ENCODE measurements around the gene TMEM271.
A peak's percentile ranks its signal among the peaks of the same experiment; 100 is the strongest.

Gene TMEM271

GRCh38 chr4:530017-530781 is 45.9 kb downstream of the TMEM271 start:
- Histone ChIP-seq H3K27ac (ENCODE audit: low read depth, low read length) (no peak overlapping the region), H3K27me3 (ENCODE audit: control insufficient read depth, insufficient read depth, low read length) (no peaks in the 10 kb centered on the region), H3K4me1 (ENCODE audit: control insufficient read depth, insufficient read depth, low read length) (peaks cover 5% of the 10 kb centered on the region), H3K9me3 (ENCODE audit: control insufficient read depth, insufficient read depth, low read depth, low read length) (no peaks in the 10 kb centered on the region), H3K9ac (ENCODE audit: low read length) (no peak overlapping the region), H3K36me3 (ENCODE audit: control insufficient read depth, insufficient read depth, low read length) (peaks cover 83% of the 10 kb centered on the region), H3K4me3 (ENCODE audit: low read depth, low read length) (no peak overlapping the region)

- Histone ChIP-seq H3K27me3 (ENCODE audit: control insufficient read depth, insufficient read depth, low read length) (no peaks in the 10 kb centered on the region), H3K36me3 (ENCODE audit: control insufficient read depth, insufficient read depth, low read length) (peaks cover 83% of the 10 kb centered on the region), H3K9ac (ENCODE audit: low read length) (no peak overlapping the region), H3K4me1 (ENCODE audit: control insufficient read depth, insufficient read depth, low read length) (peaks cover 5% of the 10 kb centered on the region), H3K4me3 (ENCODE audit: low read depth, low read length) (no peak overlapping the region), H3K27ac (ENCODE audit: low read depth, low read length) (no peak overlapping the region), H3K9me3 (ENCODE audit: control insufficient read depth, insufficient read depth, low read depth, low read length) (no peaks in the 10 kb centered on the region)
These were observed 46.5 kb downstream of the TMEM271 start for GRCh38 chr4:529563-529962.

- Histone ChIP-seq H3K27ac (ENCODE audit: low read depth, low read length) (no peak overlapping the region), H3K27me3 (ENCODE audit: control insufficient read depth, insufficient read depth, low read length) (no peaks in the 10 kb centered on the region), H3K36me3 (ENCODE audit: control insufficient read depth, insufficient read depth, low read length) (peaks cover 83% of the 10 kb centered on the region), H3K4me3 (ENCODE audit: low read depth, low read length) (no peak overlapping the region), H3K9ac (ENCODE audit: low read length) (no peak overlapping the region), H3K9me3 (ENCODE audit: control insufficient read depth, insufficient read depth, low read depth, low read length) (no peaks in the 10 kb centered on the region), H3K4me1 (ENCODE audit: control insufficient read depth, insufficient read depth, low read length) (peaks cover 5% of the 10 kb centered on the region)
These were observed 47.3 kb downstream of the TMEM271 start for GRCh38 chr4:528835-529234.

GRCh38 chr4:528296-528695 is 47.8 kb downstream of the TMEM271 start:
- H3K4me1 ChIP-seq (ENCODE audit: control insufficient read depth, insufficient read depth, low read length): peaks cover 5% of the 10 kb centered on the region
- H3K4me3 ChIP-seq (ENCODE audit: low read depth, low read length): no peak overlapping the region
- H3K9me3 ChIP-seq (ENCODE audit: control insufficient read depth, insufficient read depth, low read depth, low read length): no peaks in the 10 kb centered on the region
- peaks cover 83% of the 10 kb centered on the region for H3K36me3 ChIP-seq (ENCODE audit: control insufficient read depth, insufficient read depth, low read length)
- H3K27me3 ChIP-seq (ENCODE audit: control insufficient read depth, insufficient read depth, low read length): no peaks in the 10 kb centered on the region
- no peak overlapping the region for H3K27ac ChIP-seq (ENCODE audit: low read depth, low read length)
- no peak overlapping the region for H3K9ac ChIP-seq (ENCODE audit: low read length)

- no peak overlapping the region for H3K9ac ChIP-seq (ENCODE audit: low read length)
- H3K27me3 ChIP-seq (ENCODE audit: control insufficient read depth, insufficient read depth, low read length): no peaks in the 10 kb centered on the region
- no peak overlapping the region for H3K4me3 ChIP-seq (ENCODE audit: low read depth, low read length)
- no peaks in the 10 kb centered on the region for H3K9me3 ChIP-seq (ENCODE audit: control insufficient read depth, insufficient read depth, low read depth, low read length)
- H3K36me3 ChIP-seq (ENCODE audit: control insufficient read depth, insufficient read depth, low read length): peaks cover 84% of the 10 kb centered on the region
- peaks cover 5% of the 10 kb centered on the region for H3K4me1 ChIP-seq (ENCODE audit: control insufficient read depth, insufficient read depth, low read length)
- H3K27ac ChIP-seq (ENCODE audit: low read depth, low read length): no peak overlapping the region
These were observed 49.1 kb downstream of the TMEM271 start for GRCh38 chr4:526971-527460.

GRCh38 chr4:526189-526909 is 49.7 kb downstream of the TMEM271 start:
- peaks cover 84% of the 10 kb centered on the region for H3K36me3 ChIP-seq (ENCODE audit: control insufficient read depth, insufficient read depth, low read length)
- H3K27me3 ChIP-seq (ENCODE audit: control insufficient read depth, insufficient read depth, low read length): no peaks in the 10 kb centered on the region
- no peaks in the 10 kb centered on the region for H3K9me3 ChIP-seq (ENCODE audit: control insufficient read depth, insufficient read depth, low read depth, low read length)
- peaks cover 5% of the 10 kb centered on the region for H3K4me1 ChIP-seq (ENCODE audit: control insufficient read depth, insufficient read depth, low read length)
- H3K9ac ChIP-seq (ENCODE audit: low read length): no peak overlapping the region
- no peak overlapping the region for H3K27ac ChIP-seq (ENCODE audit: low read depth, low read length)
- H3K4me3 ChIP-seq (ENCODE audit: low read depth, low read length): peak overlapping the region; percentile 11; the same call in 1 of the 2 replicates

- Histone ChIP-seq H3K36me3 (ENCODE audit: control insufficient read depth, insufficient read depth, low read length) (peaks cover 83% of the 10 kb centered on the region), H3K4me3 (ENCODE audit: low read depth, low read length) (no peak overlapping the region), H3K9ac (ENCODE audit: low read length) (no peak overlapping the region), H3K27me3 (ENCODE audit: control insufficient read depth, insufficient read depth, low read length) (no peaks in the 10 kb centered on the region), H3K9me3 (ENCODE audit: control insufficient read depth, insufficient read depth, low read depth, low read length) (no peaks in the 10 kb centered on the region), H3K27ac (ENCODE audit: low read depth, low read length) (no peak overlapping the region), H3K4me1 (ENCODE audit: control insufficient read depth, insufficient read depth, low read length) (peaks cover 5% of the 10 kb centered on the region)
These were observed 50.4 kb downstream of the TMEM271 start for GRCh38 chr4:525660-526059.

GRCh38 chr4:524196-524595 is 51.9 kb downstream of the TMEM271 start:
- peaks cover 76% of the 10 kb centered on the region for H3K36me3 ChIP-seq (ENCODE audit: control insufficient read depth, insufficient read depth, low read length)
- no peaks in the 10 kb centered on the region for H3K9me3 ChIP-seq (ENCODE audit: control insufficient read depth, insufficient read depth, low read depth, low read length)
- H3K27ac ChIP-seq (ENCODE audit: low read depth, low read length): no peak overlapping the region
- no peak overlapping the region for H3K4me3 ChIP-seq (ENCODE audit: low read depth, low read length)
- no peak overlapping the region for H3K9ac ChIP-seq (ENCODE audit: low read length)
- H3K27me3 ChIP-seq (ENCODE audit: control insufficient read depth, insufficient read depth, low read length): no peaks in the 10 kb centered on the region
- H3K4me1 ChIP-seq (ENCODE audit: control insufficient read depth, insufficient read depth, low read length): peaks cover 5% of the 10 kb centered on the region

All from HUES6 (cell line).